ENCODE results near the gene ATF6. TPM values are rescaled to one million over a fixed set of nuclear protein-coding genes. Genes with fewer than 3 reads are reported as not detected.

The ATF6 gene
- total RNA-seq, 6 experiments from 2014 or later = 16.5 to 24.4 (median 20.4) TPM

- no peak overlapping the region for H3K4me3 ChIP-seq
- TF ChIP-seq CTCF (IDR thresholded peaks at IDR 0.05) = no peak
- TF ChIP-seq POLR2A (IDR thresholded peaks at IDR 0.05) = no peak
- ATAC-seq (no peak), DNase-seq (no peak)
- H3K36me3 ChIP-seq = no peaks in the 10 kb centered on the region
- intact Hi-C loops (cut with DNase I) = no loop called here
- H3K9me3 ChIP-seq = no peaks in the 10 kb centered on the region
- no peak overlapping the region for H3K27ac ChIP-seq
- H3K27me3 ChIP-seq = no peaks in the 10 kb centered on the region
- H3K4me1 ChIP-seq = peaks cover 0 to 12% (median 2%) of the 10 kb centered on the region in 4 donors
These were observed 153.1 kb downstream of the ATF6 start for GRCh38 chr1:161919229-161919628.

GRCh38 chr1:161921491-161921890, 155.4 kb downstream of the ATF6 start:
- H3K27me3 ChIP-seq = no peaks in the 10 kb centered on the region
- no peaks in the 10 kb centered on the region for H3K9me3 ChIP-seq
- H3K36me3 ChIP-seq = no peaks in the 10 kb centered on the region
- ATAC-seq = no peak
- no peak for TF ChIP-seq CTCF (IDR thresholded peaks at IDR 0.05)
- no peak for TF ChIP-seq POLR2A (IDR thresholded peaks at IDR 0.05)
- intact Hi-C loops (cut with DNase I) = no loop called here
- H3K27ac ChIP-seq = no peak overlapping the region
- WGBS (ENCODE audit: insufficient coverage, low coverage, low lambda C conversion rate, missing lambda C conversion rate) = no CpG with 5 or more reads among the region's 1 CpG
- H3K4me1 ChIP-seq = no peaks in the 10 kb centered on the region
- no peak for DNase-seq
- H3K4me3 ChIP-seq = no peak overlapping the region

GRCh38 chr1:161921990-161922389, 155.9 kb downstream of the ATF6 start:
- 88% methylated on average over 1 of the region's 1 CpG for WGBS (ENCODE audit: insufficient coverage, low coverage, low lambda C conversion rate, missing lambda C conversion rate)
- Histone ChIP-seq H3K9me3 (no peaks in the 10 kb centered on the region), H3K4me3 (no peak overlapping the region), H3K27me3 (no peaks in the 10 kb centered on the region), H3K4me1 (no peaks in the 10 kb centered on the region), H3K27ac (no peak overlapping the region), H3K36me3 (peaks cover 0 to 3% (median 0%) of the 10 kb centered on the region in 4 donors)
- intact Hi-C loops (cut with DNase I) = no loop called here
- no peak for ATAC-seq
- no peak for DNase-seq
- TF ChIP-seq POLR2A (IDR thresholded peaks at IDR 0.05) (no peak), CTCF (IDR thresholded peaks at IDR 0.05) (no peak)

GRCh38 chr1:161928056-161928455, 161.9 kb downstream of the ATF6 start:
- ATAC-seq (no peak), DNase-seq (no peak)
- TF ChIP-seq POLR2A (IDR thresholded peaks at IDR 0.05) = no peak
- TF ChIP-seq CTCF (IDR thresholded peaks at IDR 0.05) = no peak
- peaks cover 0 to 4% (median 0%) of the 10 kb centered on the region in 4 donors for H3K4me1 ChIP-seq
- no peaks in the 10 kb centered on the region for H3K9me3 ChIP-seq
- no peaks in the 10 kb centered on the region for H3K27me3 ChIP-seq
- peaks cover 0 to 3% (median 0%) of the 10 kb centered on the region in 4 donors for H3K36me3 ChIP-seq
- no peak overlapping the region for H3K4me3 ChIP-seq
- intact Hi-C loops (cut with DNase I) = no loop called here
- 82% methylated on average over 2 of the region's 2 CpGs for WGBS (ENCODE audit: insufficient coverage, low coverage, low lambda C conversion rate, missing lambda C conversion rate)
- no peak overlapping the region for H3K27ac ChIP-seq

GRCh38 chr1:161929137-161929536, 163.0 kb downstream of the ATF6 start:
- H3K9me3 ChIP-seq = no peaks in the 10 kb centered on the region
- H3K27me3 ChIP-seq = no peaks in the 10 kb centered on the region
- 75% methylated on average over 1 of the region's 1 CpG for WGBS (ENCODE audit: insufficient coverage, low coverage, low lambda C conversion rate, missing lambda C conversion rate)
- ATAC-seq = peak in 2 of 4 donors; percentile 28 to 63
- DNase-seq = no peak
- H3K4me1 ChIP-seq = peaks cover 0 to 4% (median 0%) of the 10 kb centered on the region in 4 donors
- TF ChIP-seq CTCF (IDR thresholded peaks at IDR 0.05) = no peak
- TF ChIP-seq POLR2A (IDR thresholded peaks at IDR 0.05) = no peak
- peaks cover 0 to 3% (median 0%) of the 10 kb centered on the region in 4 donors for H3K36me3 ChIP-seq
- H3K27ac ChIP-seq = no peak overlapping the region
- H3K4me3 ChIP-seq = no peak overlapping the region
- intact Hi-C loops (cut with DNase I) = no loop called here
